Endothelial cell of umbilical vein (primary cell): ENCODE measurements around the gene PAQR4. TPM values are rescaled to one million over a fixed set of nuclear protein-coding genes. Genes with fewer than 3 reads are reported as not detected.

Experiments
- BruUV-seq: library from RNA; stranded (reverse); fragments of 400-500 nt; replicated peaks from 2 replicates; lab custom pipeline; 2021; lab: Mats Ljungman, UMichigan
- CTCF ChIA-PET: fragments of 300-600, 350-600 bp; sonication (Branson Sonifier 250); formaldehyde crosslinking; loops from one replicate; lab custom pipeline; 2021; ENCODE audit warnings: antibody characterized with exemption, inconsistent platforms; lab: Charles Lee
- POLR2A ChIA-PET: fragments of 300-600, 350-600 bp; sonication (Branson Sonifier 250); formaldehyde crosslinking; loops from one replicate; lab custom pipeline; 2021; ENCODE audit warnings: antibody characterized with exemption, inconsistent platforms; lab: Charles Lee
- DNase-seq: peaks from one replicate; pipeline ENCODE4 v3.0.0-alpha.2; 2011; ENCODE audit warnings: low read depth, low spot score
- FAIRE-seq: peaks from 2 replicates; lab custom pipeline; 2011; peaks lifted over from hg19 to GRCh38; lab: Jason Lieb, UNC
- H2AFZ ChIP-seq: 2 replicates; pipeline ENCODE4 v1.6.0; 2012; ENCODE audit warnings: low read depth, low read length, control low read depth, inconsistent platforms
- H3K27ac ChIP-seq: 2 replicates; pipeline ENCODE4 v1.5.1; 2011; ENCODE audit warnings: low read depth, mild to moderate bottlenecking, control low read depth, low read length, moderate library complexity; ENCODE audit not compliant: insufficient read depth
- H3K27me3 ChIP-seq, 2 experiments: 2 replicates each; pipeline versions ENCODE4 v1.6.0 to v1.6.1; 2011; ENCODE audit warnings: low read length in 2 of 2, mixed read lengths in 1 of 2; ENCODE audit not compliant: control insufficient read depth in 2 of 2, insufficient read depth in 2 of 2
- H3K36me3 ChIP-seq, 2 experiments: 2 replicates in 1 of 2; 3 replicates in 1 of 2; pipeline ENCODE4 v1.5.1; 2011; ENCODE audit warnings: low read length in 2 of 2, mild to moderate bottlenecking in 1 of 2, moderate library complexity in 1 of 2; ENCODE audit not compliant: control insufficient read depth in 2 of 2, insufficient read depth in 2 of 2; ENCODE audit errors: extremely low read depth in 1 of 2
- H3K4me1 ChIP-seq: 3 replicates; pipeline ENCODE4 v1.5.1; 2011; ENCODE audit warnings: mild to moderate bottlenecking, low read length; ENCODE audit not compliant: control insufficient read depth, insufficient read depth; ENCODE audit errors: extremely low read depth
- H3K4me2 ChIP-seq: 2 replicates; pipeline ENCODE4 v1.6.1; 2011; ENCODE audit warnings: low read length, control low read depth, mixed read lengths; ENCODE audit not compliant: insufficient read depth
- H3K4me3 ChIP-seq, 3 experiments: fragments of 200-600 bp in 1 of 3; sonication (generic), shearing (Covaris generic) in 1 of 3; replicated peaks in 1 of 3; 2 replicates each; pipeline ENCODE4 v1.5.1; 2011 to 2016; ENCODE audit warnings: control low read depth in 3 of 3, low read length in 3 of 3, mild to moderate bottlenecking in 2 of 3, inconsistent platforms in 1 of 3, low read depth in 1 of 3, moderate library complexity in 1 of 3; ENCODE audit not compliant: insufficient read depth in 1 of 3
- H3K79me2 ChIP-seq: 2 replicates; pipeline ENCODE4 v1.6.0; 2012; ENCODE audit warnings: low read length, inconsistent platforms; ENCODE audit not compliant: control insufficient read depth, insufficient read depth
- H3K9ac ChIP-seq: replicated peaks from 2 replicates; pipeline ENCODE3; 2011; ENCODE audit warnings: low read length, control low read depth; ENCODE audit not compliant: insufficient read depth; ENCODE audit errors: extremely low read depth
- H3K9me1 ChIP-seq: replicated peaks from 3 replicates; pipeline ENCODE4 v1.6.0; 2011; ENCODE audit warnings: mild to moderate bottlenecking, low read length; ENCODE audit not compliant: control insufficient read depth, insufficient read depth; ENCODE audit errors: extremely low read depth
- H3K9me3 ChIP-seq: replicated peaks from 2 replicates; pipeline ENCODE4 v1.5.1; 2012; ENCODE audit warnings: low read length, inconsistent platforms; ENCODE audit not compliant: control insufficient read depth, insufficient read depth
- H4K20me1 ChIP-seq: replicated peaks from 2 replicates; pipeline ENCODE3; 2011; ENCODE audit warnings: mild to moderate bottlenecking, low read length; ENCODE audit not compliant: control insufficient read depth, insufficient read depth; ENCODE audit errors: extremely low read depth
- CTCF ChIP-seq, 2 donors: IDR thresholded peaks; 1 replicate in 1 of 2; 2 replicates in 1 of 2; pipeline ENCODE4 v1.5.1; 2011; ENCODE audit warnings: low read length in 2 of 2, mild to moderate bottlenecking in 2 of 2, moderate library complexity in 2 of 2, control low read depth in 1 of 2, inconsistent platforms in 1 of 2, low read depth in 1 of 2; ENCODE audit not compliant: insufficient read depth in 1 of 2; ENCODE audit errors: extremely low read depth in 1 of 2
- EZH2 ChIP-seq: IDR thresholded peaks from 2 replicates; pipeline ENCODE4 v1.6.1; 2012; ENCODE audit warnings: borderline replicate concordance, low read depth, mild to moderate bottlenecking, moderate library complexity, low read length, inconsistent platforms; ENCODE audit not compliant: severe bottlenecking
- FOS ChIP-seq: IDR thresholded peaks from 2 replicates; pipeline ENCODE4 v1.6.1; 2011; ENCODE audit warnings: mild to moderate bottlenecking, low read length, moderate library complexity, borderline replicate concordance; ENCODE audit not compliant: insufficient read depth
- GATA2 ChIP-seq: IDR thresholded peaks from 2 replicates; pipeline ENCODE4 v1.7.0; 2011; ENCODE audit warnings: low read depth, mild to moderate bottlenecking, moderate library complexity, mixed read lengths, low read length; ENCODE audit not compliant: insufficient read length, insufficient read depth
- JUN ChIP-seq: IDR thresholded peaks from 2 replicates; pipeline ENCODE4 v1.6.1; 2011; ENCODE audit warnings: borderline replicate concordance, low read depth; ENCODE audit not compliant: insufficient read length, insufficient read depth
- MAX ChIP-seq: IDR thresholded peaks from 2 replicates; pipeline ENCODE4 v1.6.1; 2011; ENCODE audit not compliant: insufficient read depth, insufficient read length
- MYC ChIP-seq: IDR thresholded peaks from one replicate; pipeline ENCODE4 v1.6.1; 2011; ENCODE audit warnings: mild to moderate bottlenecking, low read depth, low read length
- POLR2A ChIP-seq: IDR thresholded peaks from 2 replicates; pipeline ENCODE4 v1.6.1; 2012; ENCODE audit warnings: low read depth, mild to moderate bottlenecking, control low read depth, low read length
- POLR2AphosphoS5 ChIP-seq: IDR thresholded peaks from 2 replicates; pipeline ENCODE4 v1.6.1; 2012; ENCODE audit warnings: low read depth, mild to moderate bottlenecking, control low read depth, low read length, moderate library complexity; ENCODE audit not compliant: insufficient read depth
- dilution Hi-C: fragments of 300-500 bp; cut with MboI; formaldehyde crosslinking; loops from one replicate; pipeline ENCODE4 v1.15.0; 2019; ENCODE audit warnings: low sequenced_read_pairs; ENCODE audit not compliant: extremely low pct_ligation_motif_present
- intact Hi-C: fragments of 100-400 bp; cut with micrococcal nuclease; formaldehyde crosslinking; loops from one replicate; pipeline ENCODE4 v1.10.0; 2022
- polyA plus RNA-seq, 4 experiments: library from polyadenylated mRNA; depleted of rRNA in 3 of 4; stranded (reverse) in 3 of 4; unstranded in 1 of 4; fragments of >200 nt; gene quantifications; 2 replicates each; pipeline versions ENCODE4 v1.2.1 to v1.2.3, GENCODE V29; 2011 to 2012; ENCODE audit warnings: missing spikeins in 1 of 4
- total RNA-seq: library from RNA; stranded (reverse); gene quantifications from 2 replicates; pipeline ENCODE4 v1.2.3, GENCODE V29; 2021

PAQR4 gene
- total and polyA plus RNA-seq, 2 donors (not counting 3 experiments of a cell fraction or from before 2014, with no cell fraction given) = 23.8 to 31.2 TPM

DNA sequence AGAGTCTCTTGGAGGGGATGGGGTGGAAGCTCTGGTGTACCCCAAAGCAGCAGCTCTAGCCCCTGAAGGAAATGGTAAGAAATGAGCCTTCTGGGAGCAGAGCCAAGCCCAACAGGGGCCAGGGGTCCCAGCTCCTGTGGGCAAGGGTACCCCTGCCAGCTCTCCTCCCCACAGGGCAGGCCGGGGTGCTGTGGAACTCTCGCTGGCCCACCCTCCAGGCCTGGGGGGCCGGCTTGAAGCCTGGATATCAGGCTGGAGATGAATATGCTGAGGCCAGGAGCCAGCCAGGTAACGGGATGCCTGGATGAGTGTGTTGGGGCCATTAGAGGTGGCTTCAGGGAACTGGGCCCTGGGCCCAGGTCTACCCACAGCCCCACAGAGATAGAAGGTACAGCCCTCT, 31.4 kb downstream of the PAQR4 start:
- Histone ChIP-seq H3K9me1 (no peaks in the 10 kb centered on the region), H4K20me1 (no peaks in the 10 kb centered on the region), H3K9me3 (no peaks in the 10 kb centered on the region), H3K79me2 (no peaks in the 10 kb centered on the region), H3K4me1 (peaks cover 3% of the 10 kb centered on the region), H3K27me3 (no peaks in the 10 kb centered on the region), H3K27ac (no peak overlapping the region), H3K36me3 (no peaks in the 10 kb centered on the region), H2AFZ (no peak overlapping the region), H3K4me3 (no peak overlapping the region), H3K4me2 (no peak overlapping the region), H3K9ac (no peak overlapping the region)
- no peak for TF ChIP-seq CTCF (IDR thresholded peaks at IDR 0.05; ENCODE audit: extremely low read depth in 1 of 2, insufficient read depth in 1 of 2, low read depth in 1 of 2, low read length in 2 of 2)
- no peak for TF ChIP-seq JUN
- no peak for TF ChIP-seq EZH2
- TF ChIP-seq POLR2AphosphoS5 = no peak
- TF ChIP-seq MYC = no peak
- TF ChIP-seq GATA2 = no peak
- no peak for TF ChIP-seq MAX
- no peak for TF ChIP-seq FOS
- TF ChIP-seq POLR2A = no peak
- CTCF ChIA-PET = interaction anchor here (1.1 to 2.5 kb wide), 3 partner anchors 27 to 129 kb away, joined by 4 to 13 read pairs (median 12); no protein-coding TSS in a partner anchor
- FAIRE-seq (no peak), DNase-seq (no peak)
- dilution Hi-C loops = no loop called here
- intact Hi-C loops = no loop called here
- BruUV-seq = no TSS peak
- POLR2A ChIA-PET = interaction anchor here (0.5 kb wide), 1 partner anchor 48 kb away, joined by 3 read pairs; no protein-coding TSS in a partner anchor
